Measurements from ENCODE around the gene ABHD2.
"Not testable (repeated sequence)": the region's sequence is repeated elsewhere in the genome, so short reads cannot be mapped to it uniquely, and the experiment has no call there.

The ABHD2 gene

DNA sequence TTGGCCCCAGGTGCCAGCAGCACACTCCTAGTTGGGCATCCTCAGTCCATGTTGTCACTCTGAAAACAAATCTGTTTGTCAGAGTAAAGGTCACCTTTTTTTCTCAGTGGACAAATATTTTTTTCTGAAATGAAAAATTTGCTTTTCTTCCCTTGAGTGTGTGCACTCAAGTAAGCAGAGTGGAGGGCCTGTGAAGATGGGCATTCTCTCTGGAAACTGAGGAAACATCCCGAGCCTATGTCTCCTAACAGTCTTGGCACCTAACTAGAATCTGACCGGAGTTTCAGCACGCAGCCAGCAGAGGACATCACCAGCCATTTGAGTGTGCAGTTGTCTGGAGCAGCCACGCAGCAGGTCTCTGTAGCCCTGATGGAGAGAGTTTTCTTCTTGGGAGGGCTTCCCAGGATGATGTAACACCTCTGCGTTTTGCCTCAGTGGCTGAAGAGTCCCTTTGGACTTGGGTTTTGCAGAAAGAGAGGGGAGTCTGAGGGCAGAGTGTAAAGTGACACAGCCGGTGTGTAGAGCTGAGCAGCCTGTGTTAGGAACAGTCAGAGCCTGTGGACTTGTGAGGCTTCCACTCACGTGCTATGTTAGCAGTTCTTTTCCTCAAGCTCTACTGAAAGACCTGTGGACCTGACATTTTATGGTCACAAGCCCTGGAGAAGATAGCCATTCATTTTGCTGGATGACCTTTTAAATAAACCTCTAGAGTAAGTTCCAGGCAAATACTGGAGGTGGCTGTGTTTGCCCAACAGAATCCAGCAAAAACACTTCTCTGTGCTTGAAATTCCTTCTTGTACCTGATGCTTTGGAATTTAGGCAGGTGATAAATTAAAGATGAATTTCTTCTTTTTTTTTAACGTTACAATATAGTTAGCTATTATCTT is 51.6 kb downstream of the ABHD2 start:
- DNase-seq (ENCODE audit: low spot score): no peak
- Histone ChIP-seq H3K27ac (peak overlapping the region; percentile 80 to 91), H3K4me3 (no peak overlapping the region)
- TF ChIP-seq CTCF (IDR thresholded peaks at IDR 0.05): no peak

DNA sequence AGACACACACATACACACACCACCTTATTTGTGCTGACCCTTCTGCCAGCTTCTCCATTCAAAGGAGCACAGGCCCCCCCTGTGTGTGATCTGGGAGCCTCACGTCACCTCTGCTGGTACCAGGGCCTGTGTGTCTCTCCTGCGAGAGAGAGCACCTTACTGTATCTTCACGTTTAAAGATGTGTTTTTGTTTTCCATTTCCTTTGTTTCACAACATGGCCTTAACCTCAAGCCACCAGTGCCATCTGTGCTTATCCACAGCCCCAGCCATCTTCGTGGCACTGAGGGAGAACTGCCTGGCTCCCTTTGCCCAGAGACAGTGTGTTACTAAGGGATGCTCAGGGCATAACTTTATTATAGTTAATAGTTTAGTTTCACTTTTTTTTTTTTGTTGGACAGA is 52.3 kb downstream of the ABHD2 start:
- Histone ChIP-seq H3K27ac (peak overlapping the region; percentile 80 to 91), H3K4me3 (no peak overlapping the region)
- no peak for TF ChIP-seq CTCF (IDR thresholded peaks at IDR 0.05)
- no peak for DNase-seq (ENCODE audit: low spot score)

DNA sequence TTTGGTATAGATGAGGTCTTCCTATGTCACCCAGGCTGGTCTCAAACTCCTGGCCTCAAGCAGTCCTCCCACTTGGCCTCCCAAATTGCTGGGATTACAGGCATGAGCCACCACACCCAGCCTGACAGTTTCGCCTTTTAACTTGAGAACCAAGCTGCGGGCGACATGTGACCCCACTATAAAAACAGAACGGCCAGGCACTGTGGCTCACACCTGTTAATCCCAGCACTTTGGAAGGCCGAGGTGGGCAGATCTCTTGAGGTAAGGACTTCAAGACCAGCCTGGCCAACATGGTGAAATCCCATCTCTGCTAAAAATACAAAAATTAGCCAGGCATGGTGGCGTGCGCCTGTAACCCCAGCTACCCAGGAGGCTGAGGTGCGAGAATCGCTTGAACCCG is 52.9 kb downstream of the ABHD2 start:
- peak overlapping the region; percentile 80 to 91 for H3K27ac ChIP-seq
- DNase-seq (ENCODE audit: low spot score); H3K4me3 ChIP-seq: not testable (repeated sequence)

GRCh38 chr15:89141885-89142284 is 53.6 kb downstream of the ABHD2 start:
- Histone ChIP-seq H3K27ac (peak overlapping the region; percentile 80 to 91), H3K4me3 (no peak overlapping the region)
- no peak for TF ChIP-seq CTCF (IDR thresholded peaks at IDR 0.05)
- no peak for DNase-seq (ENCODE audit: low spot score)

DNA sequence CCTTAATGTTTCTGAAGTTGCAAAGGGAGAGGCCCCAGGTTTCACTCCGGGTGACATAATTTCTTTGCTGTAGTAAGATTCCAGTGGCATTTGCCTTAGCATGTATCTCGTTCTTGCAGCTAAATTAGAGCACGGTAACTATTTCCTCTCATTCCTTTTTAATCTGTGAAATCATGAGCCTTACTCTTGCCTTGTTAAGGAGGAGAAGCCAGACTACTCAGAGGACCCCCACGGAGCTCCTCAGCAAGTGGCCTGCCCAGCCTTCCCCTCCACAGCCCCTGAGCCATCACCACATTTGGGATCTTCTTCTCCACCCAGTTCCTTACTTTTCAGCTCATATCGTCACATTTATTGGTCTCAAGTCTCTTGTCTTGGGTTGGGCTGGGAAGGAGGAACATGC is 54.2 kb downstream of the ABHD2 start:
- no peak for TF ChIP-seq CTCF (IDR thresholded peaks at IDR 0.05)
- H3K27ac ChIP-seq: peak overlapping the region; percentile 80 to 91
- DNase-seq (ENCODE audit: low spot score): no peak
- H3K4me3 ChIP-seq: no peak overlapping the region

- H3K4me3 ChIP-seq: no peak overlapping the region
- no peak for TF ChIP-seq CTCF (IDR thresholded peaks at IDR 0.05)
- no peak for DNase-seq (ENCODE audit: low spot score)
- peak overlapping the region; percentile 32 to 65 for H3K27ac ChIP-seq
These were observed 55.4 kb downstream of the ABHD2 start for GRCh38 chr15:89143503-89144162.

GRCh38 chr15:89144491-89144890 is 56.2 kb downstream of the ABHD2 start:
- Histone ChIP-seq H3K4me3 (no peak overlapping the region), H3K27ac (peak overlapping the region in 1 of 2 donors; percentile 65)
- DNase-seq (ENCODE audit: low spot score): no peak
- TF ChIP-seq CTCF (IDR thresholded peaks at IDR 0.05): no peak

Data from coronary artery (tissue), 2 donors.